ENCODE measurements around the gene ZC3HAV1L. TPM values are rescaled to one million over a fixed set of nuclear protein-coding genes. Genes with fewer than 3 reads are reported as not detected.

Gene ZC3HAV1L
- 10 to 100 TPM; 12.5 to 24.9 (median 19.3) TPM for total RNA-seq

GRCh38 chr7:139035586-139036353 lies at the start of gene ZC3HAV1L:
ZC3HAV1L (minus strand) TSS chr7:139036042; CDS start chr7:139036017, 25 bp downstream.
- no peaks in the 10 kb centered on the region for H3K9me3 ChIP-seq
- TF ChIP-seq CTCF (IDR thresholded peaks at IDR 0.05), result no peak
- peak in 2 of 3 donors; percentile 12 to 49 for TF ChIP-seq POLR2AphosphoS5 (IDR thresholded peaks at IDR 0.05)
- H3K36me3 ChIP-seq, result no peaks in the 10 kb centered on the region
- H3K4me3 ChIP-seq, result peak within 1 kb of the TSS; percentile 86 to 99 (median 89)
- no peaks in the 10 kb centered on the region for H3K27me3 ChIP-seq
- no peaks in the 10 kb centered on the region for H3K4me1 ChIP-seq
- DNase-seq (ENCODE audit: low spot score in 2 of 2), result peak; percentile 27 to 62
- intact Hi-C loops (cut with DNase I; ENCODE audit: low total_unique reads), result no loop called here
- H3K27ac ChIP-seq, result peak within 1 kb of the TSS; percentile 78 to 91

GRCh38 chr7:139084709-139085108 lies 48.9 kb upstream of the ZC3HAV1L start:
- Histone ChIP-seq H3K36me3 (peaks cover 7% of the 10 kb centered on the region), H3K4me1 (no peaks in the 10 kb centered on the region), H3K9me3 (no peaks in the 10 kb centered on the region), H3K27ac (no peak overlapping the region), H3K27me3 (no peaks in the 10 kb centered on the region), H3K4me3 (no peak overlapping the region)
- intact Hi-C loops (cut with DNase I; ENCODE audit: low total_unique reads), result no loop called here
- no peak for DNase-seq (ENCODE audit: low spot score in 2 of 2)
- TF ChIP-seq POLR2AphosphoS5 (IDR thresholded peaks at IDR 0.05), result no peak

GRCh38 chr7:139081584-139081983 lies 45.7 kb upstream of the ZC3HAV1L start:
- peak overlapping the region in 1 of 2 donors; percentile 11 for H3K27ac ChIP-seq
- H3K27me3 ChIP-seq, result no peaks in the 10 kb centered on the region
- H3K36me3 ChIP-seq, result peaks cover 7% of the 10 kb centered on the region
- no peak overlapping the region for H3K4me3 ChIP-seq
- H3K4me1 ChIP-seq, result no peaks in the 10 kb centered on the region
- TF ChIP-seq CTCF (IDR thresholded peaks at IDR 0.05) (no peak), POLR2A (IDR thresholded peaks at IDR 0.05) (no peak), POLR2AphosphoS5 (IDR thresholded peaks at IDR 0.05) (no peak)
- H3K9me3 ChIP-seq, result no peaks in the 10 kb centered on the region
- no peak for DNase-seq (ENCODE audit: low spot score in 2 of 2)
- intact Hi-C loops (cut with DNase I; ENCODE audit: low total_unique reads), result no loop called here

GRCh38 chr7:139080905-139081304 lies 45.1 kb upstream of the ZC3HAV1L start:
- peaks cover 7% of the 10 kb centered on the region for H3K36me3 ChIP-seq
- H3K27ac ChIP-seq, result peak overlapping the region in 1 of 2 donors; percentile 34
- H3K4me1 ChIP-seq, result no peaks in the 10 kb centered on the region
- intact Hi-C loops (cut with DNase I; ENCODE audit: low total_unique reads), result no loop called here
- no peaks in the 10 kb centered on the region for H3K9me3 ChIP-seq
- no peaks in the 10 kb centered on the region for H3K27me3 ChIP-seq
- TF ChIP-seq CTCF (IDR thresholded peaks at IDR 0.05), result no peak
- no peak for TF ChIP-seq POLR2AphosphoS5 (IDR thresholded peaks at IDR 0.05)
- TF ChIP-seq POLR2A (IDR thresholded peaks at IDR 0.05), result no peak
- H3K4me3 ChIP-seq, result no peak overlapping the region
- no peak for DNase-seq (ENCODE audit: low spot score in 2 of 2)

- intact Hi-C loops (cut with DNase I; ENCODE audit: low total_unique reads), result no loop called here
Measured at GRCh38 chr7:139079861-139080260, 44.0 kb upstream of the ZC3HAV1L start.

More at GRCh38 chr7:139079861-139080260, 44.0 kb upstream of the ZC3HAV1L start:
- no peaks in the 10 kb centered on the region for H3K9me3 ChIP-seq
- no peaks in the 10 kb centered on the region for H3K4me1 ChIP-seq
- H3K36me3 ChIP-seq, result peaks cover 7% of the 10 kb centered on the region
- H3K27me3 ChIP-seq, result no peaks in the 10 kb centered on the region
- no peak for DNase-seq (ENCODE audit: low spot score in 2 of 2)
- peak overlapping the region in 1 of 2 donors; percentile 66 for H3K27ac ChIP-seq
- TF ChIP-seq CTCF (IDR thresholded peaks at IDR 0.05) (no peak), POLR2AphosphoS5 (IDR thresholded peaks at IDR 0.05) (no peak), POLR2A (IDR thresholded peaks at IDR 0.05) (no peak)
- H3K4me3 ChIP-seq, result no peak overlapping the region

All from breast epithelium (tissue), 4 donors.